OCI-LY7 (cell line): Measurements from ENCODE around the gene SCN10A. TPM values are rescaled to one million over a fixed set of nuclear protein-coding genes. Genes with fewer than 3 reads are reported as not detected.

Experiments
- BruUV-seq: library from RNA; stranded (reverse); fragments of 400-500 nt; replicated peaks from 2 replicates; lab custom pipeline; 2021; lab: Mats Ljungman, UMichigan
- CTCF ChIA-PET: fragments of 300-600 bp; sonication (Branson Sonifier 250); formaldehyde crosslinking; loops from one replicate; lab custom pipeline; 2022; ENCODE audit warnings: antibody characterized with exemption; ENCODE audit not compliant: unreplicated experiment; lab: Charles Lee
- POLR2A ChIA-PET: fragments of 300-600 bp; sonication (Branson Sonifier 250); formaldehyde crosslinking; loops from one replicate; lab custom pipeline; 2022; ENCODE audit warnings: antibody characterized with exemption; lab: Charles Lee
- DNase-seq: peaks from one replicate; pipeline ENCODE4 v3.0.0-alpha.2; 2015; ENCODE audit warnings: low spot score
- H2AFZ ChIP-seq: fragments of 200-600 bp; sonication (generic), shearing (Covaris generic); 2 replicates; pipeline ENCODE4 v1.6.1; 2014; ENCODE audit warnings: mild to moderate bottlenecking, antibody characterized with exemption, low read length, moderate library complexity
- H3K27ac ChIP-seq: fragments of 200-600 bp; sonication (generic); 2 replicates; pipeline ENCODE4 v1.5.1; 2014; ENCODE audit warnings: mixed run types, low read depth, mild to moderate bottlenecking, moderate library complexity, low read length, inconsistent platforms; ENCODE audit not compliant: poor library complexity, severe bottlenecking
- H3K36me3 ChIP-seq: fragments of 200-600 bp; sonication (generic); 2 replicates; pipeline ENCODE4 v1.6.1; 2014; ENCODE audit warnings: mild to moderate bottlenecking, antibody characterized with exemption, low read length, moderate library complexity, mixed read lengths; ENCODE audit not compliant: insufficient read depth
- H3K4me1 ChIP-seq: fragments of 200-600 bp; sonication (generic); 2 replicates; pipeline ENCODE4 v1.5.1; 2014; ENCODE audit warnings: mild to moderate bottlenecking, low read length; ENCODE audit not compliant: insufficient read depth, poor library complexity, severe bottlenecking
- H3K4me2 ChIP-seq: fragments of 200-600 bp; sonication (generic); 2 replicates; pipeline ENCODE4 v1.6.1; 2014; ENCODE audit warnings: mild to moderate bottlenecking, low read length
- H3K4me3 ChIP-seq: fragments of 200-600 bp; sonication (generic); 2 replicates; pipeline ENCODE4 v1.5.1; 2014; ENCODE audit warnings: mild to moderate bottlenecking, low read depth, low read length; ENCODE audit not compliant: poor library complexity, severe bottlenecking
- H3K79me2 ChIP-seq: fragments of 200-600 bp; sonication (generic); 2 replicates; pipeline ENCODE4 v1.6.1; 2016; ENCODE audit warnings: low read depth, mild to moderate bottlenecking, low read length, moderate library complexity, mixed read lengths; ENCODE audit not compliant: insufficient read depth
- H3K9me2 ChIP-seq: fragments of 200-600 bp; sonication (generic); 2 replicates; pipeline ENCODE4 v1.6.1; 2016; ENCODE audit warnings: mild to moderate bottlenecking, low read length, mixed read lengths; ENCODE audit not compliant: insufficient read depth
- H3K9me3 ChIP-seq: fragments of 200-600 bp; sonication (generic); 2 replicates; pipeline ENCODE4 v1.6.1; 2014; ENCODE audit warnings: mild to moderate bottlenecking, mixed run types, low read length, mixed read lengths
- H4K20me1 ChIP-seq: fragments of 200-600 bp; sonication (generic); 2 replicates; pipeline ENCODE4 v1.6.1; 2014; ENCODE audit warnings: mild to moderate bottlenecking, antibody characterized with exemption, low read length, moderate library complexity, mixed read lengths; ENCODE audit not compliant: insufficient read depth
- EZH2phosphoT487 ChIP-seq: fragments of 200-600 bp; sonication (generic); IDR thresholded peaks from 2 replicates; pipeline ENCODE4 v1.6.1; 2018; ENCODE audit warnings: low read depth, borderline replicate concordance, mild to moderate bottlenecking, mixed run types, antibody characterized with exemption, low read length, moderate library complexity, mixed read lengths
- intact Hi-C: fragments of 100-400 bp; cut with micrococcal nuclease; formaldehyde crosslinking; loops from one replicate; pipeline ENCODE4 v1.10.0; 2022; ENCODE audit not compliant: unreplicated experiment
- total RNA-seq, 2 experiments: library from RNA; depleted of rRNA in 1 of 2; stranded (reverse); fragments of >200 nt in 1 of 2; shearing (Covaris generic) in 1 of 2; gene quantifications; 2 replicates each; pipeline ENCODE4 v1.2.3, GENCODE V29; 2014 to 2022
- TF ChIP-seq, protein P1 (sequence below): fragments of 200-600 bp; sonication (generic); conservative IDR thresholded peaks from 2 replicates; pipeline ENCODE4 v1.5.1; 2014; ENCODE audit warnings: mild to moderate bottlenecking, antibody characterized with exemption, low read length, moderate library complexity, mixed read lengths

SCN10A gene
- total RNA-seq, 2 experiments from 2014 or later, result not detected

GRCh38 chr3:38782148-38782547 lies 33.9 kb downstream of the SCN10A start:
- BruUV-seq, result no TSS peak

GRCh38 chr3:38773528-38773927 lies 42.5 kb downstream of the SCN10A start:
- Histone ChIP-seq H3K4me1 (no peaks in the 10 kb centered on the region), H3K79me2 (no peaks in the 10 kb centered on the region), H3K36me3 (no peaks in the 10 kb centered on the region), H3K9me2 (no peaks in the 10 kb centered on the region), H2AFZ (no peak overlapping the region), H4K20me1 (no peaks in the 10 kb centered on the region), H3K4me3 (no peak overlapping the region), H3K27ac (no peak overlapping the region), H3K9me3 (no peaks in the 10 kb centered on the region), H3K4me2 (no peak overlapping the region)
- CTCF ChIA-PET, result no interaction called here
- TF ChIP-seq, protein P1, sequence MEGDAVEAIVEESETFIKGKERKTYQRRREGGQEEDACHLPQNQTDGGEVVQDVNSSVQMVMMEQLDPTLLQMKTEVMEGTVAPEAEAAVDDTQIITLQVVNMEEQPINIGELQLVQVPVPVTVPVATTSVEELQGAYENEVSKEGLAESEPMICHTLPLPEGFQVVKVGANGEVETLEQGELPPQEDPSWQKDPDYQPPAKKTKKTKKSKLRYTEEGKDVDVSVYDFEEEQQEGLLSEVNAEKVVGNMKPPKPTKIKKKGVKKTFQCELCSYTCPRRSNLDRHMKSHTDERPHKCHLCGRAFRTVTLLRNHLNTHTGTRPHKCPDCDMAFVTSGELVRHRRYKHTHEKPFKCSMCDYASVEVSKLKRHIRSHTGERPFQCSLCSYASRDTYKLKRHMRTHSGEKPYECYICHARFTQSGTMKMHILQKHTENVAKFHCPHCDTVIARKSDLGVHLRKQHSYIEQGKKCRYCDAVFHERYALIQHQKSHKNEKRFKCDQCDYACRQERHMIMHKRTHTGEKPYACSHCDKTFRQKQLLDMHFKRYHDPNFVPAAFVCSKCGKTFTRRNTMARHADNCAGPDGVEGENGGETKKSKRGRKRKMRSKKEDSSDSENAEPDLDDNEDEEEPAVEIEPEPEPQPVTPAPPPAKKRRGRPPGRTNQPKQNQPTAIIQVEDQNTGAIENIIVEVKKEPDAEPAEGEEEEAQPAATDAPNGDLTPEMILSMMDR, result no peak
- no peak for TF ChIP-seq EZH2phosphoT487
- POLR2A ChIA-PET, result no interaction called here
- no TSS peak for BruUV-seq
- DNase-seq, result no peak
- intact Hi-C loops, result no loop called here

More at GRCh38 chr3:38782148-38782547, 33.9 kb downstream of the SCN10A start:
- TF ChIP-seq, protein P1, result peak; percentile 53
- TF ChIP-seq EZH2phosphoT487, result no peak
- H3K4me3 ChIP-seq, result no peak overlapping the region
- H3K9me2 ChIP-seq, result no peaks in the 10 kb centered on the region
- H3K36me3 ChIP-seq, result no peaks in the 10 kb centered on the region
- POLR2A ChIA-PET, result no interaction called here
- H3K79me2 ChIP-seq, result no peaks in the 10 kb centered on the region
- no peak overlapping the region for H3K27ac ChIP-seq
- H3K9me3 ChIP-seq, result no peaks in the 10 kb centered on the region
- no peaks in the 10 kb centered on the region for H3K4me1 ChIP-seq
- peak; percentile 3 for DNase-seq
- no peak overlapping the region for H2AFZ ChIP-seq
- no peaks in the 10 kb centered on the region for H4K20me1 ChIP-seq
- CTCF ChIA-PET, result no interaction called here
- intact Hi-C loops, result no loop called here
- H3K4me2 ChIP-seq, result no peak overlapping the region

DNA sequence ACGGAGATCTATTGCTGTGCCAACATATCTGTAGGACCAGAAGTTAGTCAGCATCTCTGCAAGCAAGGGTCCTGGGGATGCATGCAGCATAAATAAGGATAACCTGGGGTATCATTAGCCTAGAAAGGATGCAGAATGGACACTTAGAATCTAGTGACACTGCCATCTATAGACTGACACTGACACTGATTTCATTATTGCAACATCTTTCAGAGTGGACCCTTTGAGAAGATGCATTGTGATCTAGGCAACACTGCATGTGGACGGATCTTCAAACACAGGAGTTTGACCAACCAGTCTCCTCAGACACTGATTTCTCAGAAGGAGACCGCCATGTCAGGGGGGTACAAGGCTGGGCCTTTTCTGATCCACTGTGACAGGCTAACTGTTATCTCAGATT lies 52.4 kb downstream of the SCN10A start:
- no peaks in the 10 kb centered on the region for H3K79me2 ChIP-seq
- no peaks in the 10 kb centered on the region for H3K4me1 ChIP-seq
- no peak overlapping the region for H2AFZ ChIP-seq
- no peak overlapping the region for H3K27ac ChIP-seq
- intact Hi-C loops, result no loop called here
- no peak overlapping the region for H3K4me3 ChIP-seq
- no peak overlapping the region for H3K4me2 ChIP-seq
- DNase-seq, result no peak
- no peaks in the 10 kb centered on the region for H3K9me2 ChIP-seq
- no TSS peak for BruUV-seq
- no peaks in the 10 kb centered on the region for H3K9me3 ChIP-seq
- H3K36me3 ChIP-seq, result no peaks in the 10 kb centered on the region
- TF ChIP-seq EZH2phosphoT487, result no peak
- TF ChIP-seq, protein P1, result 0 out of 2 replicates have a peak, but pooled peaks have one; percentile 9
- CTCF ChIA-PET, result no interaction called here
- no peaks in the 10 kb centered on the region for H4K20me1 ChIP-seq
- POLR2A ChIA-PET, result no interaction called here
